Astrocyte of the spinal cord (primary cell): ENCODE measurements around the gene PIGT.

Experiments used
- DNase-seq: peaks from one replicate; pipeline ENCODE4 v3.0.0; 2011; ENCODE audit warnings: low read depth, low spot score
- H3K4me3 ChIP-seq: 2 replicates; pipeline ENCODE4 v1.5.1; 2011; ENCODE audit warnings: low read depth, mild to moderate bottlenecking, low read length, moderate library complexity
- in situ Hi-C: cut with HindIII; loops from 2 replicates; pipeline ENCODE4 v1.10.0; 2017; ENCODE audit warnings: low sequenced_read_pairs
- TF ChIP-seq, protein P1 (sequence below): IDR thresholded peaks from 2 replicates; pipeline ENCODE4 v1.5.1; 2012; ENCODE audit warnings: low read depth, mild to moderate bottlenecking, low read length, inconsistent platforms

The PIGT gene

GRCh38 chr20:45399018-45399417, 16.9 kb upstream of the PIGT start:
- in situ Hi-C loops = no loop called here
- no peak for DNase-seq
- no peak overlapping the region for H3K4me3 ChIP-seq
- TF ChIP-seq, protein P1, sequence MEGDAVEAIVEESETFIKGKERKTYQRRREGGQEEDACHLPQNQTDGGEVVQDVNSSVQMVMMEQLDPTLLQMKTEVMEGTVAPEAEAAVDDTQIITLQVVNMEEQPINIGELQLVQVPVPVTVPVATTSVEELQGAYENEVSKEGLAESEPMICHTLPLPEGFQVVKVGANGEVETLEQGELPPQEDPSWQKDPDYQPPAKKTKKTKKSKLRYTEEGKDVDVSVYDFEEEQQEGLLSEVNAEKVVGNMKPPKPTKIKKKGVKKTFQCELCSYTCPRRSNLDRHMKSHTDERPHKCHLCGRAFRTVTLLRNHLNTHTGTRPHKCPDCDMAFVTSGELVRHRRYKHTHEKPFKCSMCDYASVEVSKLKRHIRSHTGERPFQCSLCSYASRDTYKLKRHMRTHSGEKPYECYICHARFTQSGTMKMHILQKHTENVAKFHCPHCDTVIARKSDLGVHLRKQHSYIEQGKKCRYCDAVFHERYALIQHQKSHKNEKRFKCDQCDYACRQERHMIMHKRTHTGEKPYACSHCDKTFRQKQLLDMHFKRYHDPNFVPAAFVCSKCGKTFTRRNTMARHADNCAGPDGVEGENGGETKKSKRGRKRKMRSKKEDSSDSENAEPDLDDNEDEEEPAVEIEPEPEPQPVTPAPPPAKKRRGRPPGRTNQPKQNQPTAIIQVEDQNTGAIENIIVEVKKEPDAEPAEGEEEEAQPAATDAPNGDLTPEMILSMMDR = no peak

DNA sequence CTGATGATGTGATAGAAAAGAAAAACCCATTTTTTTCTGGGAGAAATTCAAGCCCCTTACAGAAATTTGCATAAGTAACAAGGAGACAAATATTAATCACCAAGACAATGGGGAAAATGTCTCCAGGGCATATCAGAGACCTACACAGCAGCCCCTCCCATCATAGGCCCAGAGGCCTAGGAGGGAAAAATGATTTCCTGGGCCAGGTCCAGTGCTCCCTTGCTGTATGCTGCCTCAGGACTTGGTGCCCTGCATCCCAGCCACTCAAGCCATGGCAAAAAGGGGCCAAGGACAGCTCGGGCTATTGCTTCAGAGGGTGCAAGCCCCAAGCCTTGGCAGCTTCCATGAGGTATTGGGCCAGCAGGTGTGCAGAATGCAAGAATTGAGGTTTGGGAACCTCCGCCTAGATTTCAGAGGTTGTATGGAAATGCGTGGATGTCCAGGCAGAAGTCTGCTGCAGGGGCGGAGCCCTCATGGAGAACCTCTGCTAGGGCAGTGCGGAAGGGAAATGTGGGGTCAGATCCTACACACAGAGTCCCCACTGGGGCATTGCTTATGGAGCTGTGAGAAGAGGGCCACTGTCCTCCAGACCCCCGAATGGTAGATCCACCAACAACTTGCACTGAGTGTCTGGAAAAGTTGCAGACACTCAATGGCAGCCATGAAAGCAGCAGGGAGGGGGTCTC, 15.5 kb upstream of the PIGT start:
- TF ChIP-seq, protein P1 = no peak
- in situ Hi-C loops = no loop called here
- H3K4me3 ChIP-seq = no peak overlapping the region
- no peak for DNase-seq

DNA sequence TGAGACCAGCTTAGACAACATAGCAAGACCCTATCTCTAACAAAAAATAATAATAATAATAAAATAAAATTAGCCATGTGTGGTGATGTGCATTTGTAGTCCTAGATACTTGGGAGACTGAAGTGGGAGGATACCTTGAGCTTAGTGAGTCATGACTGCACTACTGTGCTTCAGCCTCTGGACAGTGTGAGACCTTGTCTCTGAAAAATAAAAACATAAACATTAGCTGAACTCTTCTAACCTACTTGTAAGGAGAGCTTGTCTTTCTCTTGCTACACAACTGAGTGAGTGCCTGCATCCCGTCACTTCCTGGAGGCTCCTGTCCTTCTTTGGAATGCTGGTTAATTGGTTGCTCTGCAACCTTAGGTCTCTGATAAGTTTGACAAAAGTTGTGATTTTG, 13.0 kb upstream of the PIGT start:
- H3K4me3 ChIP-seq = no peak overlapping the region
- DNase-seq = peak; percentile 23
- TF ChIP-seq, protein P1 = no peak
- in situ Hi-C loops = no loop called here

DNA sequence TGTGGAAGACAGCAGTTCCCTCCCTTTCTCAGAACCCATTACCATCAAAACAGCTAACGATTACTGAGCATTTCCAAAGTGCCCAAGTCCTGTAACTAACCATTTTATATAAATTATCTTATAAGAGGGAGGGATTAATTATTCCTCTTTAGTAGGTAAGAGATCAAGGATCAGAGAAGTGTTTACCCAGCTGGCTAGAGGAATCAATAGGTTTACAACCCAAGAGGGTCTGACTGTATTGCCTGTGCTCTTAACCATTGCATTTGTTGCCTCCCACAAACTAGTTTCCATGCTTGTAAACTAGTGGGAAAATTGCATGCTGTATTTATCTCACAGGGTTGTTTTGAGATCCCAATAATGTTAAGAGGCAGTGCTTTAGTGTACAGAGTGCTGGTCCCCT, 11.5 kb upstream of the PIGT start:
- H3K4me3 ChIP-seq = no peak overlapping the region
- in situ Hi-C loops = no loop called here
- DNase-seq = no peak
- TF ChIP-seq, protein P1 = no peak

GRCh38 chr20:45405571-45406259, 10.2 kb upstream of the PIGT start:
- TF ChIP-seq, protein P1 = no peak
- DNase-seq = no peak
- H3K4me3 ChIP-seq = peak overlapping the region; percentile 49
- in situ Hi-C loops = no loop called here

DNA sequence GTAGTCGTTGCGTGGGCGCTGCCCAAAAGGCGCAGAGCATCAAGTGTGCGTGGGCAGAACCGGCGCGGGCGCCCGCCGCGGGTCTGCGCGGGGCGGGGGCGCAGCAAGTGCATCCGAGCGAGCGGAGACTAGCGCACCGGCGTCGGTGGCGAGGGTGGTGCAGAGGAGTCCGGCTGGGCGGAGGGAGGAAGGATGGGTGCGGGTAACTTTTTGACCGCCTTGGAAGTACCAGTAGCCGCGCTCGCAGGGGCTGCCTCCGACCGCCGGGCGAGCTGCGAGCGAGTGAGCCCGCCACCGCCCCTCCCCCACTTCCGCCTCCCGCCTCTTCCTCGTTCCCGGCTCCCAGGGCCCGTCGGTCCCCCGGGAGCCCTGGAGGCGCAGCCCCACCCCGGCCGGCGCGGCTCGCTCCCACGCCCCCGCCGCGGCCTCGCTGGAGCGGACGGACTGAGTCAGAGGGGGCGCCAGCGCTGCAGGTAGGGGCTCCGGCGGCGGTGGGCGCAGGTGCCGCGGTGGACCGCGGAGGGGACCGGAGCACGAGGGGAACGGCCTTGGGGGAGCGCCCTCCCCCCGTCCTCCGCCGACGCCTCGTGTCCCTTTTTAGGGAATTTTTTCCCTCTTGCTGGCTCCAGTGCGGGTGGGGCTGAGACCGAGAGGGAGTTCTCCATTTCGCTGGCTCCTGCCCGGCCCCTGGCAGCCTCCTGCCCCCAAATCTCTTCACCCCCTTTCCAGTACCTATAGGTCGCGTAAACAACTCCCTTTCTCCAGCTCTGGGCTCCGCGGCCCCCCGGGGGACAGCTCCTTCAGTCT, 9.5 kb upstream of the PIGT start:
- in situ Hi-C loops = no loop called here
- TF ChIP-seq, protein P1 = no peak
- DNase-seq = peak; percentile 3
- peak overlapping the region; percentile 49 for H3K4me3 ChIP-seq
